HepG2 (cell line): Measurements from ENCODE around the gene SLCO2B1. TPM values are rescaled to one million over a fixed set of nuclear protein-coding genes. Genes with fewer than 3 reads are reported as not detected.
A peak's percentile ranks its signal among the peaks of the same experiment; 100 is the strongest.

Experiments
- ELF4 ChIP-seq: sonication (generic); formaldehyde crosslinking; IDR thresholded peaks from 2 replicates; pipeline ENCODE4 v1.5.0; 2020; ENCODE audit warnings: missing genetic modification reagents, mild to moderate bottlenecking, moderate library complexity, borderline replicate concordance
- FOXP4 ChIP-seq: sonication (generic); formaldehyde crosslinking; IDR thresholded peaks from 2 replicates; pipeline ENCODE4 v1.4.0; 2020; ENCODE audit warnings: missing genetic modification reagents
- GATAD2A ChIP-seq: IDR thresholded peaks from 2 replicates; pipeline ENCODE4 v1.6.1; 2016
- HBP1 ChIP-seq: IDR thresholded peaks from 2 replicates; pipeline ENCODE4 v1.6.1; 2016; ENCODE audit warnings: low read depth, control low read depth
- HNRNPK ChIP-seq: fragments of 200-400 bp; formaldehyde crosslinking; IDR thresholded peaks from 2 replicates; pipeline ENCODE4 v1.6.1; 2018; ENCODE audit warnings: low read length, low read depth, moderate library complexity, mild to moderate bottlenecking; ENCODE audit not compliant: poor library complexity, severe bottlenecking
- MEIS2 ChIP-seq: sonication (generic); formaldehyde crosslinking; IDR thresholded peaks from 2 replicates; pipeline ENCODE4 v1.9.0; 2021; ENCODE audit warnings: mild to moderate bottlenecking, missing genetic modification reagents
- MTA1 ChIP-seq: sonication (generic); formaldehyde crosslinking; IDR thresholded peaks from 2 replicates; pipeline ENCODE4 v1.4.0; 2020; ENCODE audit warnings: missing genetic modification reagents, mild to moderate bottlenecking, borderline replicate concordance
- NFE2L1 ChIP-seq: sonication (generic); formaldehyde crosslinking; IDR thresholded peaks from 2 replicates; pipeline ENCODE4 v1.4.0; 2020; ENCODE audit warnings: missing genetic modification reagents, mild to moderate bottlenecking, borderline replicate concordance
- PCBP1 ChIP-seq: fragments of 200-400 bp; formaldehyde crosslinking; IDR thresholded peaks from 2 replicates; pipeline ENCODE4 v1.6.1; 2017; ENCODE audit warnings: mild to moderate bottlenecking, low read depth, low read length, borderline replicate concordance
- TARDBP ChIP-seq: sonication (generic); formaldehyde crosslinking; IDR thresholded peaks from 2 replicates; pipeline ENCODE4 v1.8.0; 2022; ENCODE audit warnings: mild to moderate bottlenecking, missing genetic modification reagents
- TBX3 ChIP-seq: fragments of 450-650 bp; IDR thresholded peaks from 2 replicates; pipeline ENCODE4 v1.6.1; 2017; ENCODE audit warnings: antibody characterized with exemption, mild to moderate bottlenecking, inconsistent platforms, borderline replicate concordance
- TFAP4 ChIP-seq: sonication (generic); IDR thresholded peaks from 2 replicates; pipeline ENCODE4 v1.6.1; 2016; ENCODE audit warnings: low read depth, borderline replicate concordance
- TSC22D2 ChIP-seq: sonication (generic); formaldehyde crosslinking; IDR thresholded peaks from 2 replicates; pipeline ENCODE4 v1.5.1; 2020; ENCODE audit warnings: missing genetic modification reagents, mild to moderate bottlenecking, borderline replicate concordance
- ZBTB33 ChIP-seq: sonication (generic); formaldehyde crosslinking; IDR thresholded peaks from 2 replicates; pipeline ENCODE4 v1.4.0; 2020; ENCODE audit warnings: missing genetic modification reagents
- ZBTB34 ChIP-seq: sonication (generic); formaldehyde crosslinking; IDR thresholded peaks from 2 replicates; pipeline ENCODE4 v1.8.0; 2022; ENCODE audit warnings: mild to moderate bottlenecking, missing genetic modification reagents
- ZBTB39 ChIP-seq: sonication (generic); formaldehyde crosslinking; IDR thresholded peaks from 2 replicates; pipeline ENCODE4 v1.5.0; 2020; ENCODE audit warnings: missing genetic modification reagents
- ZNF138 ChIP-seq: sonication (generic); formaldehyde crosslinking; IDR thresholded peaks from 2 replicates; pipeline ENCODE4 v1.5.0; 2020; ENCODE audit warnings: mild to moderate bottlenecking, low read depth, missing genetic modification reagents
- polyA plus RNA-seq, 8 experiments: library from polyadenylated mRNA; depleted of rRNA in 3 of 8; stranded (reverse) in 7 of 8; unstranded in 1 of 8; fragments of >200 nt; fragmentation: Illumina TruSeq in 4 of 8; extraction: Trizol in 4 of 8; gene quantifications; 2 replicates each; pipeline versions ENCODE4 v1.2.1 to v1.2.3, GENCODE V29; 2011 to 2016; ENCODE audit warnings: low read depth in 4 of 8, missing spikeins in 1 of 8, mixed read lengths in 1 of 8; ENCODE audit not compliant: insufficient read depth in 1 of 8
- total RNA-seq, 5 experiments: library from RNA; depleted of rRNA; stranded (reverse); fragments of >200 nt; fragmentation: Illumina TruSeq; extraction: Trizol; gene quantifications; 2 replicates each; pipeline ENCODE4 v1.2.3, GENCODE V29; 2016; ENCODE audit warnings: low read depth in 1 of 5

The SLCO2B1 gene
- total and polyA plus RNA-seq, 2 of the 13 experiments (the other 11 are each of a cell fraction or from before 2014, with no cell fraction given) = 15.3 to 19.8 TPM

GRCh38 chr11:75204012-75204674 is 53.2 kb downstream of the SLCO2B1 start (continued):
- TF ChIP-seq HBP1 (CRISPR knock-in tag) (no peak), NFE2L1 (CRISPR knock-in tag) (no peak), HNRNPK (no peak), TFAP4 (no peak; the same call in 1 of the 2 replicates), TARDBP (CRISPR knock-in tag) (0 out of 2 replicates have a peak, but pooled peaks have one; percentile 30), FOXP4 (CRISPR knock-in tag) (peak; percentile 59), ZBTB33 (CRISPR knock-in tag) (no peak), ZBTB34 (CRISPR knock-in tag) (peak; percentile 60; the same call in 1 of the 2 replicates), TBX3 (no peak), PCBP1 (no peak), MTA1 (CRISPR knock-in tag) (peak; percentile 95), ELF4 (CRISPR knock-in tag) (no peak), ZNF138 (0 out of 2 replicates have a peak, but pooled peaks have one; percentile 38), MEIS2 (no peak), ZBTB39 (no peak), TSC22D2 (CRISPR knock-in tag) (0 out of 2 replicates have a peak, but pooled peaks have one; percentile 26), GATAD2A (peak; percentile 90)
